HepG2 (cell line): Measurements from ENCODE around the gene GTF2A1L. TPM values are rescaled to one million over a fixed set of nuclear protein-coding genes. Genes with fewer than 3 reads are reported as not detected.

Experiments used
- ATAC-seq: fragments of 200-7000 bp; cut with Tn5 transposase; 3 replicates; pipeline ENCODE4 v1.9.1; 2020; ENCODE audit warnings: mild to moderate bottlenecking, moderate library complexity
- Bru-seq: library from RNA; stranded (reverse); fragments of 400-500 nt; gene quantifications from one replicate; lab custom pipeline; 2021; lab: Mats Ljungman, UMichigan
- BruChase-seq, 2 experiments: library from RNA; stranded (reverse); fragments of 400-500 nt; gene quantifications; one replicate each; lab custom pipeline; 2021; lab: Mats Ljungman, UMichigan
- BruUV-seq: library from RNA; stranded (reverse); fragments of 400-500 nt; replicated peaks from 2 replicates; lab custom pipeline; 2021; lab: Mats Ljungman, UMichigan
- CTCF ChIA-PET: fragments of 300-600 bp; formaldehyde crosslinking; extraction: SDS; loops from one replicate; lab custom pipeline; 2021; ENCODE audit warnings: low total read pairs, inconsistent platforms, low intra/inter-chr PET ratio; lab: Yijun Ruan, JAX
- POLR2A ChIA-PET: fragments of 350-600 bp; sonication (Branson Sonifier 250); formaldehyde crosslinking; loops from one replicate; lab custom pipeline; 2020; ENCODE audit warnings: antibody characterized with exemption, inconsistent platforms; lab: Yijun Ruan, JAX
- DNase-seq: peaks from one replicate; pipeline ENCODE4 v3.0.0-alpha.2; 2015; ENCODE audit warnings: low spot score
- FAIRE-seq: peaks from 3 replicates; lab custom pipeline; 2011; peaks lifted over from hg19 to GRCh38; lab: Jason Lieb, UNC
- H2AFZ ChIP-seq: one replicate; pipeline ENCODE4 v1.6.1; 2011; ENCODE audit warnings: low read length, inconsistent platforms
- H3K27ac ChIP-seq: fragments of 300-600 bp; 3 replicates; pipeline ENCODE4 v1.8.0; 2011; ENCODE audit warnings: mixed run types, mild to moderate bottlenecking, mixed read lengths, low read length, inconsistent platforms; ENCODE audit not compliant: insufficient read depth; ENCODE audit errors: extremely low read length
- H3K27me3 ChIP-seq, 2 experiments: fragments of 200-600 bp in 1 of 2; 2 replicates in 1 of 2; 3 replicates in 1 of 2; pipeline versions ENCODE4 v1.6.0 to v1.8.0; 2011; ENCODE audit warnings: low read length in 2 of 2, mild to moderate bottlenecking in 2 of 2, moderate library complexity in 2 of 2, inconsistent platforms in 1 of 2; ENCODE audit not compliant: insufficient read depth in 2 of 2, control insufficient read depth in 1 of 2
- H3K36me3 ChIP-seq, 2 experiments: fragments of 200-600 bp in 1 of 2; replicated peaks in 1 of 2; 2 replicates in 1 of 2; 3 replicates in 1 of 2; pipeline versions ENCODE4 v1.5.1 to v1.8.0; 2011; ENCODE audit warnings: low read length in 2 of 2, inconsistent platforms in 1 of 2; ENCODE audit not compliant: insufficient read depth in 2 of 2, control insufficient read depth in 1 of 2
- H3K4me1 ChIP-seq: 2 replicates; pipeline ENCODE4 v1.5.1; 2012; ENCODE audit warnings: low read length, inconsistent platforms; ENCODE audit not compliant: insufficient read depth
- H3K4me2 ChIP-seq: 2 replicates; pipeline ENCODE4 v1.6.0; 2011; ENCODE audit warnings: low read depth, low read length, inconsistent platforms
- H3K4me3 ChIP-seq, 3 experiments: fragments of 200-600 bp in 1 of 3; sonication (generic), shearing (Covaris generic) in 1 of 3; replicated peaks in 1 of 3; 2 replicates each; pipeline ENCODE4 v1.5.1; 2011 to 2016; ENCODE audit warnings: low read length in 3 of 3, inconsistent platforms in 2 of 3, low read depth in 2 of 3, mild to moderate bottlenecking in 2 of 3, control low read depth in 1 of 3, mixed read lengths in 1 of 3; ENCODE audit not compliant: insufficient read depth in 1 of 3
- H3K79me2 ChIP-seq: one replicate; pipeline ENCODE4 v1.6.1; 2011; ENCODE audit warnings: low read length, inconsistent platforms; ENCODE audit not compliant: insufficient read depth
- H3K9ac ChIP-seq: 2 replicates; pipeline ENCODE4 v1.6.0; 2011; ENCODE audit warnings: mild to moderate bottlenecking, low read depth, low read length, inconsistent platforms; ENCODE audit not compliant: insufficient read depth
- H3K9me3 ChIP-seq: 2 replicates; pipeline ENCODE4 v1.5.1; 2012; ENCODE audit warnings: mild to moderate bottlenecking, low read length
- H4K20me1 ChIP-seq: 2 replicates; pipeline ENCODE4 v1.6.0; 2011; ENCODE audit warnings: inconsistent platforms, mild to moderate bottlenecking, low read length, moderate library complexity; ENCODE audit not compliant: insufficient read depth
- ARNT ChIP-seq: fragments of 450-650 bp; IDR thresholded peaks from 2 replicates; pipeline ENCODE4 v1.6.1; 2017
- EED ChIP-seq: sonication (generic); formaldehyde crosslinking; IDR thresholded peaks from 2 replicates; pipeline ENCODE4 v1.5.0; 2020; ENCODE audit warnings: mild to moderate bottlenecking, missing genetic modification reagents
- FOXA3 ChIP-seq: IDR thresholded peaks from 2 replicates; pipeline ENCODE4 v1.6.1; 2016; ENCODE audit warnings: missing genetic modification reagents, missing compliant biosample characterization
- GATA4 ChIP-seq: sonication (generic); IDR thresholded peaks from 2 replicates; pipeline ENCODE4 v1.6.1; 2016; ENCODE audit warnings: antibody characterized with exemption, low read depth, borderline replicate concordance
- ISL2 ChIP-seq: sonication (generic); formaldehyde crosslinking; IDR thresholded peaks from 2 replicates; pipeline ENCODE4 v1.5.0; 2020; ENCODE audit warnings: missing genetic modification reagents
- NFKBIZ ChIP-seq: IDR thresholded peaks from 2 replicates; pipeline ENCODE4 v1.6.1; 2018; ENCODE audit warnings: missing genetic modification reagents, missing compliant biosample characterization
- POLR2AphosphoS5 ChIP-seq: IDR thresholded peaks from 2 replicates; pipeline ENCODE4 v1.6.1; 2012; ENCODE audit warnings: low read depth, low read length
- TEAD3 ChIP-seq: optimal IDR thresholded peaks from 2 replicates; pipeline ENCODE3; 2016; ENCODE audit warnings: borderline replicate concordance
- ZNF329 ChIP-seq: sonication (generic); formaldehyde crosslinking; IDR thresholded peaks from 2 replicates; pipeline ENCODE4 v1.9.0; 2021; ENCODE audit warnings: low read depth, mild to moderate bottlenecking, missing genetic modification reagents
- ZNF510 ChIP-seq: sonication (generic); formaldehyde crosslinking; IDR thresholded peaks from 2 replicates; pipeline ENCODE4 v1.4.0; 2020; ENCODE audit warnings: low read depth, mild to moderate bottlenecking, missing genetic modification reagents
- ZNF614 ChIP-seq: IDR thresholded peaks from 2 replicates; pipeline ENCODE4 v1.6.1; 2018; ENCODE audit warnings: missing biosample characterization, missing genetic modification reagents, inconsistent platforms, borderline replicate concordance
- WGBS: methylation state at CpG from one replicate; pipeline ENCODE4 v1.1.6; 2017; ENCODE audit warnings: low lambda C conversion rate; 5-methylcytosine and 5-hydroxymethylcytosine counted together
- in situ Hi-C: cut with HindIII; loops from 2 replicates; pipeline ENCODE4 v1.10.0; 2017; ENCODE audit warnings: low pct_unique_long_range_greater_than_20kb; ENCODE audit not compliant: extremely low pct_ligation_motif_present
- intact Hi-C: fragments of 100-400 bp; cut with micrococcal nuclease; formaldehyde crosslinking; loops from one replicate; pipeline ENCODE4 v1.10.0; 2022; ENCODE audit not compliant: unreplicated experiment
- long read RNA-seq, 2 experiments: library from RNA in 1 of 2; library from polyadenylated mRNA in 1 of 2; stranded (forward) in 1 of 2; unstranded in 1 of 2; transcript quantifications; one replicate each; pipeline ENCODE4 v2.0.0, GENCODE V29; 2019 to 2022
- polyA minus RNA-seq, 3 experiments: library from RNA; depleted of rRNA, polyadenylated mRNA; stranded (reverse); fragments of >200 nt; gene quantifications; 2 replicates each; pipeline ENCODE4 v1.2.3, GENCODE V29; 2011; ENCODE audit warnings: low replicate concordance in 1 of 3
- polyA plus RNA-seq, 8 experiments: library from polyadenylated mRNA; depleted of rRNA in 3 of 8; stranded (reverse) in 7 of 8; unstranded in 1 of 8; fragments of >200 nt; fragmentation: Illumina TruSeq in 4 of 8; extraction: Trizol in 4 of 8; gene quantifications; 2 replicates each; pipeline versions ENCODE4 v1.2.1 to v1.2.3, GENCODE V29; 2011 to 2016; ENCODE audit warnings: low read depth in 4 of 8, missing spikeins in 1 of 8, mixed read lengths in 1 of 8; ENCODE audit not compliant: insufficient read depth in 1 of 8
- total RNA-seq, 5 experiments: library from RNA; depleted of rRNA; stranded (reverse); fragments of >200 nt; fragmentation: Illumina TruSeq; extraction: Trizol; gene quantifications; 2 replicates each; pipeline ENCODE4 v1.2.3, GENCODE V29; 2016; ENCODE audit warnings: low read depth in 1 of 5
- TF ChIP-seq, protein P1 (sequence below): sonication (generic); formaldehyde crosslinking; IDR thresholded peaks from 2 replicates; pipeline ENCODE4 v1.4.0; 2020; ENCODE audit warnings: missing genetic modification reagents; ENCODE audit errors: not compliant biosample characterization
- TF ChIP-seq, protein P2 (sequence below): sonication (generic); formaldehyde crosslinking; IDR thresholded peaks from 2 replicates; pipeline ENCODE4 v1.4.0; 2020; ENCODE audit warnings: missing genetic modification reagents, mild to moderate bottlenecking, borderline replicate concordance
- TF ChIP-seq, protein P3 (sequence below), 2 experiments: IDR thresholded peaks; 2 replicates each; pipeline ENCODE4 v1.6.1; 2011 to 2012; ENCODE audit warnings: low read length in 2 of 2, borderline replicate concordance in 1 of 2, low read depth in 1 of 2, mild to moderate bottlenecking in 1 of 2, moderate library complexity in 1 of 2

The GTF2A1L gene, protein sequence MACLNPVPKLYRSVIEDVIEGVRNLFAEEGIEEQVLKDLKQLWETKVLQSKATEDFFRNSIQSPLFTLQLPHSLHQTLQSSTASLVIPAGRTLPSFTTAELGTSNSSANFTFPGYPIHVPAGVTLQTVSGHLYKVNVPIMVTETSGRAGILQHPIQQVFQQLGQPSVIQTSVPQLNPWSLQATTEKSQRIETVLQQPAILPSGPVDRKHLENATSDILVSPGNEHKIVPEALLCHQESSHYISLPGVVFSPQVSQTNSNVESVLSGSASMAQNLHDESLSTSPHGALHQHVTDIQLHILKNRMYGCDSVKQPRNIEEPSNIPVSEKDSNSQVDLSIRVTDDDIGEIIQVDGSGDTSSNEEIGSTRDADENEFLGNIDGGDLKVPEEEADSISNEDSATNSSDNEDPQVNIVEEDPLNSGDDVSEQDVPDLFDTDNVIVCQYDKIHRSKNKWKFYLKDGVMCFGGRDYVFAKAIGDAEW
- not detected in 2 replicates for total RNA-seq (2016; rRNA removed; fragmentation: Illumina TruSeq; extraction: Trizol)
- total RNA-seq (2016; cell fraction: cytosol; rRNA removed; fragmentation: Illumina TruSeq; extraction: Trizol; ENCODE audit: low read depth): not detected in 2 replicates
- not detected in 2 replicates for total RNA-seq (2016; cell fraction: insoluble cytoplasmic fraction; rRNA removed; fragmentation: Illumina TruSeq; extraction: Trizol)
- not detected in 2 replicates for total RNA-seq (2016; cell fraction: membrane; rRNA removed; fragmentation: Illumina TruSeq; extraction: Trizol)
- total RNA-seq (2016; cell fraction: nucleus; rRNA removed; fragmentation: Illumina TruSeq; extraction: Trizol): not detected in 2 replicates
- not detected in 2 replicates for polyA plus RNA-seq (2011; rRNA removed)
- polyA plus RNA-seq (2011; cell fraction: cytosol; rRNA removed): not detected in 2 replicates
- polyA plus RNA-seq (2011; cell fraction: nucleus; rRNA removed): not detected in 2 replicates
- polyA plus RNA-seq (2012): not detected in 2 replicates
- not detected in 2 replicates for polyA plus RNA-seq (2016; cell fraction: cytosol; fragmentation: Illumina TruSeq; extraction: Trizol; ENCODE audit: low read depth)
- not detected in 2 replicates for polyA plus RNA-seq (2016; cell fraction: insoluble cytoplasmic fraction; fragmentation: Illumina TruSeq; extraction: Trizol; ENCODE audit: low read depth)
- polyA plus RNA-seq (2016; cell fraction: membrane; fragmentation: Illumina TruSeq; extraction: Trizol; ENCODE audit: low read depth): not detected in 2 replicates
- not detected in 2 replicates for polyA plus RNA-seq (2016; cell fraction: nucleus; fragmentation: Illumina TruSeq; extraction: Trizol; ENCODE audit: insufficient read depth, low read depth)
- not detected in 2 replicates for polyA minus RNA-seq (2011; rRNA and poly(A)+ RNA removed; ENCODE audit: low replicate concordance)
- not detected in 2 replicates for polyA minus RNA-seq (2011; cell fraction: cytosol; rRNA and poly(A)+ RNA removed)
- polyA minus RNA-seq (2011; cell fraction: nucleus; rRNA and poly(A)+ RNA removed): not detected in 2 replicates
- Bru-seq, nascent RNA: not detected
- not detected for BruChase-seq, experiment 1, labeled RNA remaining after a 6-hour chase
- BruChase-seq, experiment 2, labeled RNA remaining after a 2-hour chase: not detected
- long read RNA-seq, experiment 1: 0 reads
- long read RNA-seq, experiment 2: 0 reads

DNA sequence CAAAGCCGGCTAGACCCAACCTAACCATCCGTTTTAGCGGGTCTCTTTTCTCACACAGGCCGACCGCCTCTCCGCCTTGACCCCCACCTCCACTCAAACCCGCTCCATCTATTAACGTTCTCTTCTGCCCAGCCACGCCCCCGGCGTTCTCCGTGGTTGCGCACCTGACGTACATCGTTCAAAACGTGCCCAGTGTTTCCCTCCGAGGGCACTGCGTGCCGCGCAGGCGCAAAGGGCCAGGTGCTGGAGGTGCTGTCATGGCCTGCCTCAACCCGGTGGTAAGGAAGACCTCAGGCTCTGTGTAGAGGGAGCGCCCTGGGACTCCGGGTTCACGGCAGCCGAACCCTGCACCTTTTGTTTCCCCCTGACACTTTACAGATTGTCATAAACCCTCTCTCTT is at the start of gene GTF2A1L:
GTF2A1L (plus strand) TSS at position 239 of the 400 bp plus-strand sequence; CDS start at position 258, 19 bp downstream.
- H3K79me2 ChIP-seq: no peaks in the 10 kb centered on the region
- no peak within 1 kb of the TSS for H3K4me2 ChIP-seq
- 49% methylated on average over 26 of the region's 26 CpGs for WGBS
- H3K36me3 ChIP-seq: no peaks in the 10 kb centered on the region
- in situ Hi-C loops: no loop called here
- peaks cover 0 to 3% of the 10 kb centered on the region in 2 experiments; a peak in 1 of 5 replicates for H3K27me3 ChIP-seq
- no peak within 1 kb of the TSS for H3K27ac ChIP-seq
- H3K9ac ChIP-seq: no peak within 1 kb of the TSS
- H4K20me1 ChIP-seq: no peaks in the 10 kb centered on the region
- no peak for ATAC-seq
- intact Hi-C loops: no loop called here
- no peak within 1 kb of the TSS for H2AFZ ChIP-seq
- H3K9me3 ChIP-seq: no peaks in the 10 kb centered on the region
- CTCF ChIA-PET: no interaction called here
- BruUV-seq: no TSS peak
- H3K4me1 ChIP-seq: no peaks in the 10 kb centered on the region
- no peak for FAIRE-seq
- no peak for DNase-seq
- POLR2A ChIA-PET: no interaction called here
- H3K4me3 ChIP-seq: no peak within 1 kb of the TSS
- TF ChIP-seq ZNF329 (CRISPR knock-in tag) (no peak), TEAD3 (CRISPR knock-in tag) (no peak), NFKBIZ (CRISPR knock-in tag) (no peak), ISL2 (CRISPR knock-in tag) (no peak), FOXA3 (CRISPR knock-in tag) (no peak), ARNT (no peak), ZNF510 (no peak), EED (CRISPR knock-in tag) (no peak), ZNF614 (CRISPR knock-in tag) (no peak), POLR2AphosphoS5 (no peak), GATA4 (no peak)
- TF ChIP-seq, protein P1, sequence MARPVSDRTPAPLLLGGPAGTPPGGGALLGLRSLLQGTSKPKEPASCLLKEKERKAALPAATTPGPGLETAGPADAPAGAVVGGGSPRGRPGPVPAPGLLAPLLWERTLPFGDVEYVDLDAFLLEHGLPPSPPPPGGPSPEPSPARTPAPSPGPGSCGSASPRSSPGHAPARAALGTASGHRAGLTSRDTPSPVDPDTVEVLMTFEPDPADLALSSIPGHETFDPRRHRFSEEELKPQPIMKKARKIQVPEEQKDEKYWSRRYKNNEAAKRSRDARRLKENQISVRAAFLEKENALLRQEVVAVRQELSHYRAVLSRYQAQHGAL (CRISPR knock-in tag): no peak
- TF ChIP-seq, protein P2, sequence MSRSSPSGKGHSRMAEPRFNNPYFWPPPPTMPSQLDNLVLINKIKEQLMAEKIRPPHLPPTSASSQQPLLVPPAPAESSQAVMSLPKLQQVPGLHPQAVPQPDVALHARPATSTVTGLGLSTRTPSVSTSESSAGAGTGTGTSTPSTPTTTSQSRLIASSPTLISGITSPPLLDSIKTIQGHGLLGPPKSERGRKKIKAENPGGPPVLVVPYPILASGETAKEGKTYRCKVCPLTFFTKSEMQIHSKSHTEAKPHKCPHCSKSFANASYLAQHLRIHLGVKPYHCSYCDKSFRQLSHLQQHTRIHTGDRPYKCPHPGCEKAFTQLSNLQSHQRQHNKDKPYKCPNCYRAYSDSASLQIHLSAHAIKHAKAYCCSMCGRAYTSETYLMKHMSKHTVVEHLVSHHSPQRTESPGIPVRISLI (CRISPR knock-in tag): no peak
- TF ChIP-seq, protein P3, sequence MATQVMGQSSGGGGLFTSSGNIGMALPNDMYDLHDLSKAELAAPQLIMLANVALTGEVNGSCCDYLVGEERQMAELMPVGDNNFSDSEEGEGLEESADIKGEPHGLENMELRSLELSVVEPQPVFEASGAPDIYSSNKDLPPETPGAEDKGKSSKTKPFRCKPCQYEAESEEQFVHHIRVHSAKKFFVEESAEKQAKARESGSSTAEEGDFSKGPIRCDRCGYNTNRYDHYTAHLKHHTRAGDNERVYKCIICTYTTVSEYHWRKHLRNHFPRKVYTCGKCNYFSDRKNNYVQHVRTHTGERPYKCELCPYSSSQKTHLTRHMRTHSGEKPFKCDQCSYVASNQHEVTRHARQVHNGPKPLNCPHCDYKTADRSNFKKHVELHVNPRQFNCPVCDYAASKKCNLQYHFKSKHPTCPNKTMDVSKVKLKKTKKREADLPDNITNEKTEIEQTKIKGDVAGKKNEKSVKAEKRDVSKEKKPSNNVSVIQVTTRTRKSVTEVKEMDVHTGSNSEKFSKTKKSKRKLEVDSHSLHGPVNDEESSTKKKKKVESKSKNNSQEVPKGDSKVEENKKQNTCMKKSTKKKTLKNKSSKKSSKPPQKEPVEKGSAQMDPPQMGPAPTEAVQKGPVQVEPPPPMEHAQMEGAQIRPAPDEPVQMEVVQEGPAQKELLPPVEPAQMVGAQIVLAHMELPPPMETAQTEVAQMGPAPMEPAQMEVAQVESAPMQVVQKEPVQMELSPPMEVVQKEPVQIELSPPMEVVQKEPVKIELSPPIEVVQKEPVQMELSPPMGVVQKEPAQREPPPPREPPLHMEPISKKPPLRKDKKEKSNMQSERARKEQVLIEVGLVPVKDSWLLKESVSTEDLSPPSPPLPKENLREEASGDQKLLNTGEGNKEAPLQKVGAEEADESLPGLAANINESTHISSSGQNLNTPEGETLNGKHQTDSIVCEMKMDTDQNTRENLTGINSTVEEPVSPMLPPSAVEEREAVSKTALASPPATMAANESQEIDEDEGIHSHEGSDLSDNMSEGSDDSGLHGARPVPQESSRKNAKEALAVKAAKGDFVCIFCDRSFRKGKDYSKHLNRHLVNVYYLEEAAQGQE (IDR thresholded peaks at IDR 0.05; ENCODE audit: borderline replicate concordance in 1 of 2, low read depth in 1 of 2, low read length in 2 of 2): no peak
